ENCODE measurements around the gene GHR.
"Not testable (repeated sequence)": the region's sequence is repeated elsewhere in the genome, so short reads cannot be mapped to it uniquely, and the experiment has no call there.

GHR gene

GRCh38 chr5:42572313-42572712 lies 149.1 kb downstream of the GHR start:
- no peak for DNase-seq

GRCh38 chr5:42573386-42573785 lies 150.1 kb downstream of the GHR start:
- DNase-seq: no peak

- DNase-seq: not testable (repeated sequence)
Observed at GRCh38 chr5:42575914-42576313, 152.7 kb downstream of the GHR start.

GRCh38 chr5:42578901-42579300 lies 155.7 kb downstream of the GHR start:
- not testable (repeated sequence) for DNase-seq

- no peak for DNase-seq
Observed at GRCh38 chr5:42579320-42579719, 156.1 kb downstream of the GHR start.

GRCh38 chr5:42581845-42582244 lies 158.6 kb downstream of the GHR start:
- no peak for DNase-seq

GRCh38 chr5:42582723-42583122 lies 159.5 kb downstream of the GHR start:
- no peak for DNase-seq

GRCh38 chr5:42583322-42583721 lies 160.1 kb downstream of the GHR start:
- DNase-seq: no peak

GRCh38 chr5:42586625-42587024 lies 163.4 kb downstream of the GHR start:
- no peak for DNase-seq

GRCh38 chr5:42587096-42587723 lies 164.0 kb downstream of the GHR start:
- DNase-seq: no peak

GRCh38 chr5:42590566-42590965 lies 167.3 kb downstream of the GHR start:
- DNase-seq: no peak

- DNase-seq: no peak
Observed at GRCh38 chr5:42591015-42591414, 167.8 kb downstream of the GHR start.

GRCh38 chr5:42592401-42593140 lies 169.3 kb downstream of the GHR start:
- DNase-seq: no peak

- DNase-seq: no peak
Observed at GRCh38 chr5:42593591-42593990, 170.4 kb downstream of the GHR start.

GRCh38 chr5:42595597-42595996 lies 172.4 kb downstream of the GHR start:
- DNase-seq: no peak

- no peak for DNase-seq
Observed at GRCh38 chr5:42596817-42597216, 173.6 kb downstream of the GHR start.

GRCh38 chr5:42597318-42597937 lies 174.2 kb downstream of the GHR start:
- DNase-seq: no peak

- DNase-seq: no peak
Observed at GRCh38 chr5:42598311-42598710, 175.1 kb downstream of the GHR start.

- DNase-seq: no peak
Observed at GRCh38 chr5:42599106-42599505, 175.9 kb downstream of the GHR start.

GRCh38 chr5:42600441-42600840 lies 177.2 kb downstream of the GHR start:
- DNase-seq: no peak

- no peak for DNase-seq
Observed at GRCh38 chr5:42604171-42604711, 181.0 kb downstream of the GHR start.

- no peak for DNase-seq
Observed at GRCh38 chr5:42605490-42605889, 182.3 kb downstream of the GHR start.

GRCh38 chr5:42606464-42606869 lies 183.2 kb downstream of the GHR start:
- DNase-seq: no peak

- no peak for DNase-seq
Observed at GRCh38 chr5:42611437-42611836, 188.2 kb downstream of the GHR start.
